GDM1 (cell line): ENCODE results near the gene TUBGCP6.

Experiments used
- DNase-seq: peaks from one replicate; lab custom pipeline; 2025; lab: John Stamatoyannopoulos, UW

Gene TUBGCP6

GRCh38 chr22:50244420-50245213 lies at the start of gene TUBGCP6:
Gene TUBGCP6, minus strand, starts transcription at chr22:50245023. Its CDS starts 564 bp downstream, at chr22:50244459.
- DNase-seq, result peak; percentile 81

DNA sequence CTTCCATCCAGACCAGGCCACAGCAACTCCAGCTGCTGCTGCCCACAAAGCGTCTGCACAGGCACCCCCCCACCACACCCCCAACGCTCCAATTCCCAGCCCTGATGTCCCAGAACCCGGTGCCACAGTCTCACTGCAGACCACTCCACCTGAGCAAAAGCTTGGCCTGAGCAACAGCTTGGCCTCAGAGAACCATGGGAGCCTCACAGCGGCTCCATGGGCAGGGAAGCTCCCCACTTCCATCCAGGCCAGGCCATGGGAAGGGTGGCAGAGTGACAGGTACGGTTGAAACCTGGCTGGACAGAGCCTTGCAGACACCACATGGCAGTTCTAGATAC lies 49.5 kb upstream of the TUBGCP6 start:
- DNase-seq, result no peak

DNA sequence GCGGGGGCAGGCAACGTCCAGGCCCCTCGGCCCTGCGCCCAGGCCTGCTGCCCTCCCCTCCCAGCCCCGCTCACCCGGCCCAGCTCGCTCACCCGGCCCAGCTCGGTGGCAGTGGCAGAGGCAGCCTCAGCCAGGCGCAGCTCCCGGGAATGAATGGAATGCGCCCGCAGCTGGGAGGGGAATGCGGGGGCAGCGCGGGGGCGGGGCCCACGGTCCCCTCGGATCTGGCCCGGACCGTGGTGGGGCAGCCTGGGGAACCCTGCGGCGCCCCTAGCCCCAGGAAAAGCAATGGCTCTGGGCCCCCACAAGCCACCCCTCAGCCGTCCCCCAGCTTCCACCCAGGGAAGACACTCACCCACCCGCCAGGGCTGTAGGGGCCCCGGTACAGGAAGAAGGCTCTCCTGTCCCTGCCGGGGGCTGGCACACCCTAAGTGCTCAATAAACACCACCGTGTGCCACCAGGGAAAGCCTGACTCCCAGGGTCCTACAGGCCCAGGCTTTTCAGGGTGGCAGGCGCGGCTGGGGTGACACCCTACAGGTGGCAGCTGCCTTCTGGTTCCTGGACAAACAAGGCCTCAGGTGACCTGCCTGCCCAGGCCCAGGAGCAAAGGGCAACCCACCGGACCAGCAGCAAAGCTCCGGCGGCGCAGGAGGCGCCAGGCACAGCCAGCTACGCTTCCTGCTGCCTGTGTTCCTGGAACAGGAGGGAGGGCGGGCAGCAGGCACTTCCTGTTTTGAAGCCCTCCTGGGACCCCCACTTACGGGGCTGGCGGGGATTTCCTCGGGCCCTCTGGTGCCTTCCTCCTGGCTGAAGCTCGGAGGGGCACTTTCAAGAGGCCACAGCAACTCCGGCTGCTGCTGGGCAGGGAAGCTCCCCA lies 48.9 kb upstream of the TUBGCP6 start:
- no peak for DNase-seq

DNA sequence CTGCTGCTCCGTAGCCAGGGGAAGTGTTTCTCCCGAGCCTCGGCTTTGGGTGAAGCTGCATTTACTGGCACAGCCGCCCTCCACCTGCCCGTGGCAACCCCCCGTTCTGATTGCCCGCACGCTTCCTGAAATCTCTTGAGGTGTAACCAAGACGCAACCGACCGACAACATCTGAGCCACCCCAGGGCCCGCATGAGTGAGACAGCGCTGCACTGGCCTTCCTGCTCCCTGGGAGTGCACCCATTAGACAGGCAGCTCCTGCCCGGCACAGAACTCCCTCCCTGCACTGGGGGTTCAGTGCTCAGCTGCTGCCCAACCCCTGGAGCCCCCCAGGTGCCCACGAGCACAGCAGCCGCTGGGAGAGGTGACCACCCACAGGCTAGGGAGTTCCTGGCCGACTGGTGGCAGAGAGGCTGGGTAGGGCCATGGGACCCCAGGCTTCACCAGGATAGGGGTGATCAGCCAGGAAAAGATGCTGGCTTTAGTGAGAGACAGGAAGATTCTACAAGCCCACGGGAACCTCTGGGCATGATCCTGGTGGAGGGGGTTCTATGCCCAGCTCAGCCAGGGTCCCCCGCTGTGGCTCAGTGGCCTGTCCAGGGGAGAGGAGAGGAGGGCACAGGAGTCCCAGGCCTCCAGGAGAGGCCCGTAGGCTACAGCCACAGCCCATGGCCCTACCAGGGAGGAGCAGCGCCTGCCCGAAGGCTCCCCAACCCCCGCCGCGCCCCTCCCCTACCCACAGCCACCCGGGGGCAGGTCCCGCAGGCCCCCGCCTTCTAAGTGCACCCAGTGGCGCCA lies 48.0 kb upstream of the TUBGCP6 start:
- no peak for DNase-seq

GRCh38 chr22:50289942-50290630 lies 45.3 kb upstream of the TUBGCP6 start:
- no peak for DNase-seq

- no peak for DNase-seq
These were observed 44.5 kb upstream of the TUBGCP6 start for GRCh38 chr22:50289151-50289941.

DNA sequence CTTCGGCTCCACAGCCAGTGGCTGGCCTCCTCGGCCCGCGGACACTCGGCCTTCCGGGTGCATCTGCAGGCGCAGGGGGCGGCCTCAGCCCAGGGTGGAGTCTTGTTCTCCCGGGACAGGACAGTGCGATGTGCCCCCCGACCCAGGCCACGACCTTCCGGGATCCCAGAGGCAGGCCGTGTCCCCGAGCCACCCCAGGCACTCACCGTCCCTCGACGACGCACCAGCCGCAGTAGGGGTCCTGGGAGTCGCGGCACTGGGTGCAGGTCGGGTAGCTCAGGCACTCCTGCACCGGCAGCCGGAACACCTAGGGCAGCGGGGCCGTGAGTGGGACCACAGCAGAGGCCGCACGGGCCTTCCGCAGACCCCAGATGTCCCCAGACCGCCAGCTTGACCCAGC lies 42.9 kb upstream of the TUBGCP6 start:
- no peak for DNase-seq

DNA sequence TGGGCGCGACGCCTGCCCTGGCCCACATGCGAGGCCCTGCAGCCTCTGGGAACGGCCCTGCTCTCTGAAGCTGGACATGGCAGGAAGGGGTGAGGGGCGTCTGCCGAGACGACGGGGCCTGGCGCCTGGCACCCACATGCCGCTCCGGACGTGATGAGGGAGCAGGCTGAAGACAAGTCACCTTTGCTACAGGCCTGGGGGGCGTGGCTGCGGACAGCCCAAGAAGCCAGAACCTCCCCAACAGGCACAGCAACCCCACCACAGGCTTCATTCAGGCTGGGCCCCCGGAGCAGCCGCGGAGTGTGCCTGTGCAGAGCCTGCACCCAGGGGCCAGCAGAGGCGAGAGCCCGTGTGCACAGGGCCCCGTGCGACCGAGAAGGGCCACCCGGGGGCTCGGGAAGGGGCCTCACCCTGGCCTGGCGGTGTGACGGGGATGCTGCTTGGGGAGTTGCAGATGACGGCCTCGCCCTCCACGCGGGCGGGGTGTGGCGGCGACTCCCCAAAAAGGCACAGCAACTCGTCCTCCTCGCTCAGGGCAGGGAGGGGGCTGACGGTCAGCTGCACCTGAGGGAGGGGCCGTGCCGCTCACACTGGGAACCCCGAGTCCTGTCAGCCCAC lies 42.0 kb upstream of the TUBGCP6 start:
- no peak for DNase-seq

DNA sequence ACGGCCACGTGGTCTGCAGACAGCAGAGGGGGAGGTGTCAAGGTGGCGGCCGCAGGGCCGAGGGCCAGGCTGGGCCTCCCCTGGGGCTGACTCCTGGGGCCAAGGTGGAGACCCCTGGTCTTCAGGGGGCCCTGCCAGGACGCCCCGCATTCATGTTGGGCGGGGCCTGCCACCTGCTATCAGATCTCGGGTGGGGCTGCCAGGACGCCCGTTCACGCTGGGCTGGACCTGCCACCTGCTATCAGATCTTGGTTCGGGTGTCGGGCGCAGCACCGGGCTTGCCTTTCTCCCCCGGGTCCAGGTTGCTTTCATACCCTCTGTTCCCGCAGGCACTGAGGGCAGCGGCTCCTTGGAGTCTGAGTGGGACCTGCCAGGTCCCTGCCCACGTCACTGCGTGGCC lies 41.5 kb upstream of the TUBGCP6 start:
- DNase-seq, result no peak

DNA sequence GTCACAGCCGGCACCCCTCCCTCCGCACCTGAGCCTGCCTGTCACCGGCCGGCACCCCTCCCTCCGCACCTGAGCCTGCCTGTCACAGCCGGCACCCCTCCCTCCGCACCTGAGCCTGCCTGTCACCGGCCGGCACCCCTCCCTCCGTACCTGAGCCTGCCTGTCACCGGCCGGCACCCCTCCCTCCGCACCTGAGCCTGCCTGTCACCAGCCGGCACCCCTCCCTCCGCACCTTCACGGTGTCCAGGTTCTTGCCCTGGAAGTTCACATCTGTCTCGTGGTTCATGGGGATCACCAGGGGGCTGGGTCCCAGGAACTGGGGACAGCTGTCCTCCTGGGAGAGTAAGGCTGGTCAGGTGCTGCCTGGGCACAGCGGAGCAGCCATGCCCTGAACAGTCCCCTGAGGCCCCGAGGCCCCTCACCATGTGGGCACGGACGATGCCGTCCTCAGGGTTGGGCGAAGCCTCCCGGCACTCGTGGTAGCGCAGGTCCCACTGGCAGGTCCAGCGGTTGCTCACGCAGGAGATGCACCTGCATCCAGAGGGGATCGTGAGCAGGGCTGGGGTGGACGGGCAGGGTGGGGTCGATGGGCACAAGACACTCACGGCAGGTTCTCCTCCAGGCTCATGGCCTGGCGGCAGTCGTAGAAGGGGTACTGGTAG lies 40.9 kb upstream of the TUBGCP6 start:
- DNase-seq, result no peak

DNA sequence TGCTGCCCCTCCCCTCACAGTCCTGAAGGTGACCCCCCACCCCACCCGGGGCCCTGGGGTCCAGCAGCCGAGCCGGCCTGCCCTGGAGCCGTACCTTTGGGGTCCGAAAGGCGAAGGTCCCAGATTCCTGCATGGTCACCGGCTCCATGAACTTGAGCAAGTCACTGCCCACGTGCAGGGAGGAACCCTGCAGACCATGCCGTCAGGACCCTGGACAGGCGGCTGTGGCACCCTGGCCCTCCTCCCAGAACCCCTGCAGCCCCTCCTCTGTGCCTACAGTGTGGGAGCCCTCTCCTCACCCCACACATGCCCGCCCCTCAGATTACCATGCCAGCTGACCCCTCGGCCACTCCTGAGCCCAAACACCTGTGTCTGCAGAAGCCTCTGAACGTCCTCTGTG lies 39.7 kb upstream of the TUBGCP6 start:
- no peak for DNase-seq

GRCh38 chr22:50283821-50284220 lies 39.0 kb upstream of the TUBGCP6 start:
- no peak for DNase-seq

DNA sequence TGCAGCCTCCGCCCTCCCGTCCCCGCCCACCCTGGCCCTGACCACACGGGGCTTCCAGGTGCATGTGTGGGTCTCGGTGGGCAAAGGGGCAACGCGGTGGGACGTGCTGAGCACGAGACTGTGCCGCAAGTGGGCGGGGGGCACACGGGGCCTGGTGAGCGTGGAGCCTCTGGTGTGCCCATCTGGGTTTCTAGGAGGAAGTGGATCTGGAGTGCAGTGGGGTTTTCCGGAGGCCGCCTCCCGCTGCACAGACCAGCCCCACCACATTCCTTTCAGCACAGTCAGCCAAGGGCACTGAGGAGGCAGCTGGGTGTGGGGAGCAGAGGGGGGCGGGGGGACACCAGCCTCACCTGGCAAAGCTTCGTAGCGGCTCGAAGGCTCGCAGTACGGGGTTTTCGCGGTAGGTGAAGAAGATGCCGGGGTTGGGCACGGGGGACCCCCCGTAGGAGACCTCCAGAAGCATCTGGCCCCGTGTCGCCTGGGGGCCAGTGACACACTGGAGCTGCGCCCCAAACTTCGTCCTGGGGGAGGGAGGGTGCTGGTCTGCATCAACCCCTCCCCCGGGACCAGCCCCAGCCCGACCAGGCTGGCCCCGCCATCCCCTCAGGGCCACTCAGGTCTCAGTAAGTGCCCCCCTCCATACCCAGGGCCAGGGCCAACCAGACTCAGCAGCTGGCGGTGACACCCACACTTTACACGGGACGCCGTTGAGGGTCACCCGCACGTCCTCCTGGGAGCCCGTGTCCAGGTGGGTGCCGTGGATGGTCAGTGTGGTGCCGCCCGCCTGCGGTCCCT lies 37.7 kb upstream of the TUBGCP6 start:
- no peak for DNase-seq

- no peak for DNase-seq
These were observed 37.1 kb upstream of the TUBGCP6 start for GRCh38 chr22:50281957-50282356.

DNA sequence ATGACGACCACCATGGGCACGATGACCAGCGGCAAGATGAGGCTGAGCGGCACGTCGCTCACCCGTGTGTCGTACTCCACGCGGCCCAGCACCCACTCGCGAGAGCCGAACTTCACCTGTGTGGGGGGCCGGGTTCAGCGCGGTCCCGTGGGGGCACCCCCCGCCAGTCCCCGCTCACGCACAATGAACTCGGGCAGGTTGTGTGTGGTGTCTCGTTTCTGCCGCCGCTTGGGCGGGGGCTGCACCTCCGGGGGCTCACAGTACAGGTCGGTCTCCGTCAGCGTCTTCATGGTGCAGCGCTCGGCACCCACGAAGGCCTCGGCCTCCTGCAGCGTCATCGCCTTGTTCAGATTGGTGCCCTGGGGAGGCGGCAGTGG lies 36.5 kb upstream of the TUBGCP6 start:
- DNase-seq, result no peak

GRCh38 chr22:50280708-50281383 lies 36.0 kb upstream of the TUBGCP6 start:
- no peak for DNase-seq

DNA sequence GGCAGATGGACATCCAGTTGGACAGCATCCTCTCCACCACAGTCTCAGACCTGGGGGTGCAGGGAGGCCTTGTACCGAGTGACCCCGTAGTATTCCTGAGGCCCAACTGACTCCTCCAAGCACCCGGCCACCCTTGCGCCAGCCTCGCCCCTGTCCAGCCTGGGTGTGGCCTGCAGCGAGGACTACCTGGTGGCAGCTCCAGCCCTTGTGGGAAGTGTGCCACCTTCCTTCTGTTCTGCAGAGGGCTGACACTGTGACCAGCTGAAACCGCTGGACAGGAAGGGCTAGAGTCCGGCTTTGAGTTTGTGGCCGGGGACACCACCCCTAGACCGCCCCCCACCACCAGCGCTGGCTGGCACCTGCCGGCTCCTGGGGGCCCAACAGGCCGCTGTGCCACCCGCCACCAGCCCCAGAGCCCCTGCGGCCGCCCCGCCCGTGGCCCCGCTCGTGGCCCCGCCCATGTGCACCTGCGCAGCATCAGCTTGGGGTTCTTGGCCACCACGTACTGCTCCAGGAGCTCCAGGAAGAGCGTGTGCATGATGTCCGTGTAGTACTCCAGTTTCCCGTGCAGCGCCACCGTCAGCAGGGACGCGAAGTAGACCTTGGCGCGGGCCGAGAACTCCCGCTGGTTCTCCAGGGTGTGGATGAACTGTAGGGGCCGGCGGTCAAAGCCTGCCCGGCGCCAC lies 35.3 kb upstream of the TUBGCP6 start:
- no peak for DNase-seq

- no peak for DNase-seq
These were observed 34.3 kb upstream of the TUBGCP6 start for GRCh38 chr22:50278956-50279619.
